GM12865 (cell line): Measurements from ENCODE around the gene PIK3CD.

Experiments used
- DNase-seq: peaks from one replicate; pipeline ENCODE4 v3.0.0; 2010; ENCODE audit warnings: low read depth
- H3K4me3 ChIP-seq: 2 replicates; pipeline ENCODE4 v1.5.1; 2011; ENCODE audit warnings: mild to moderate bottlenecking, low read depth, low read length, control low read depth
- CTCF ChIP-seq: IDR thresholded peaks from 2 replicates; pipeline ENCODE4 v1.5.1; 2011; ENCODE audit warnings: low read length, control low read depth, low read depth, inconsistent platforms; ENCODE audit not compliant: insufficient read depth; ENCODE audit errors: missing control alignments

PIK3CD gene

DNA sequence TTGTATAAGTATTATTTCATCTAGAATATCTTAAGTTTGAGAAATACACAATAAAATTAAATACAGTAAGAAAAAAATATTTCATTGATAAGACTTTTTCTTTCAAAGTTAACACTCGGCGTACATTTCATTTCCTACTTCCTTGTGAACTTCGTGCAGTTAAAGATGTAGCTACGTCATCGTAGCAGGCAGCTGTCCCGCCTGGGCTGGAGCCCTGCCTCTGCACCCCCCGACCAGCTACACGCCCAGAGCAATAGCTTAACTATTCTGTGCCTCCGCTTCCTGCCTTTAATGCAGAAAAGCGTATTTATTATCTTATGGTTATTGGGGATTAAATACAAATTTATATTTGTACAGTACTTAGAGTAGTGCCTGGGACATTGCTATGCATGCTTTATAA lies 118.8 kb downstream of the PIK3CD start:
- no peak for TF ChIP-seq CTCF
- DNase-seq, result no peak

DNA sequence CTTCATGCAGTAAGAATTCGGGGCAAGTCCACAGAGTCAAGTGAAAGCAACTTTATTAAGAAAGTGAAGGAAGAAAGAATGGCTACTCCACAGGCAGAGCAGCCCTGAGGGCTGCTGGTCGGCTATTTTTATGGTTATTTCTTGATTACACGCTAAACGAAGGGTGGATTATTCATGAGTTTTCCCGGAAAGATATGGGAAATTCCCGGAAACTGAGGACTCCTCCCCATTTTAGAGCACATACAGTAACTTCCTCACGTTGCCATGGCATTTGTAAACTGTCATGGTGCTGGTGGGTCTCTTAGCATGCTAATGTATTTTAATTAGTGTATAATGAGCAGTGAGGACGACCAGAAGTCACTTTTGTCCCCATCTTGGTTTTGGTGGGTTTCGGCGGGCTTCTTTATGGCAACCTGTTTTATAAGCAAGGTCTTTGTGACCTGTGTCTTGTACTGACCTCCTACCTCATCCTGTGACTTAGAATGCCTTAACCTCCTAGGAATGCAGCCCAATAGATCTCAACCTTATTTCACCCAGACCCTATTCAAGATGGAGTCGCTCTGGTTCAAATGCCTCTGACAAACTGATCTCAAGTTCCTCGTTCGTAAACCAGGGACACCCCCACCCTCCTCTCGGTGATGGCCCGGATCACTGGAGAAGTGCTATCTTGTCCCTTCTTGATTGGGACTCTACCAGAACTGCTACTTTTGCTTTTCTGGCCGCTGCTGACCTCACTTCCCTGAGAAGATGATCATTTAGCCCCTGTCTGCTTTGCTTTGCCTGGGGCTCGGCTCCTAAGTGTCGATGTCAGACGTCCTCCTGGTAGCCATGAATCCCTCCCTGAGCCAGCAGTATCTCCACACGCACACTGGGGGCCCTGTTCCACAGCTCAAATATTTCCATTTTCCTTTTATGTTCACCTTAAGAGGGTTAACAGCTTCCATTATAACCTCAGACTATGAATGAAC lies 123.5 kb downstream of the PIK3CD start:
- no peak for DNase-seq
- no peak for TF ChIP-seq CTCF
- H3K4me3 ChIP-seq, result no peak overlapping the region

More for the DNA sequence above, 118.8 kb downstream of the PIK3CD start:
- H3K4me3 ChIP-seq, result no peak overlapping the region

GRCh38 chr1:9776685-9777084 lies 125.2 kb downstream of the PIK3CD start:
- no peak overlapping the region for H3K4me3 ChIP-seq
- DNase-seq, result no peak
- no peak for TF ChIP-seq CTCF
